AG04450 (cell line): ENCODE measurements around the gene COL25A1. TPM values are rescaled to one million over a fixed set of nuclear protein-coding genes. Genes with fewer than 3 reads are reported as not detected.

ENCODE experiments used
- CTCF ChIA-PET: fragments of 300-600, 350-600 bp; formaldehyde crosslinking; extraction: SDS; loops from one replicate; lab custom pipeline; 2022; ENCODE audit warnings: antibody characterized with exemption, inconsistent platforms; lab: Charles Lee
- POLR2A ChIA-PET: fragments of 350-600 bp; formaldehyde crosslinking; extraction: SDS; loops from one replicate; lab custom pipeline; 2021; ENCODE audit warnings: antibody characterized with exemption, inconsistent platforms; lab: Yijun Ruan, JAX
- DNase-seq: peaks from one replicate; pipeline ENCODE4 v3.0.0-alpha.2; 2011; ENCODE audit warnings: low read depth, low spot score
- H3K27ac ChIP-seq: one replicate; pipeline ENCODE4 v1.5.1; 2012; ENCODE audit warnings: low read depth, low read length, control low read depth
- H3K27me3 ChIP-seq: one replicate; pipeline ENCODE4 v1.6.0; 2012; ENCODE audit warnings: low read length; ENCODE audit not compliant: control insufficient read depth, insufficient read depth
- H3K4me3 ChIP-seq: 2 replicates; pipeline ENCODE4 v1.5.1; 2011; ENCODE audit warnings: mild to moderate bottlenecking, low read depth, low read length, control low read depth
- H3K9me3 ChIP-seq: 2 replicates; pipeline ENCODE4 v1.5.1; 2012; ENCODE audit warnings: low read length; ENCODE audit not compliant: control insufficient read depth, insufficient read depth
- polyA plus RNA-seq: library from polyadenylated mRNA; depleted of rRNA; stranded (reverse); fragments of >200 nt; gene quantifications from 2 replicates; pipeline ENCODE4 v1.2.3, GENCODE V29; 2011
- TF ChIP-seq, protein P1 (sequence below): IDR thresholded peaks from 2 replicates; pipeline ENCODE4 v1.5.1; 2011; ENCODE audit warnings: low read depth, low read length, control low read depth, inconsistent platforms

COL25A1 gene
- polyA plus RNA-seq, 1 experiment: not detected

DNA sequence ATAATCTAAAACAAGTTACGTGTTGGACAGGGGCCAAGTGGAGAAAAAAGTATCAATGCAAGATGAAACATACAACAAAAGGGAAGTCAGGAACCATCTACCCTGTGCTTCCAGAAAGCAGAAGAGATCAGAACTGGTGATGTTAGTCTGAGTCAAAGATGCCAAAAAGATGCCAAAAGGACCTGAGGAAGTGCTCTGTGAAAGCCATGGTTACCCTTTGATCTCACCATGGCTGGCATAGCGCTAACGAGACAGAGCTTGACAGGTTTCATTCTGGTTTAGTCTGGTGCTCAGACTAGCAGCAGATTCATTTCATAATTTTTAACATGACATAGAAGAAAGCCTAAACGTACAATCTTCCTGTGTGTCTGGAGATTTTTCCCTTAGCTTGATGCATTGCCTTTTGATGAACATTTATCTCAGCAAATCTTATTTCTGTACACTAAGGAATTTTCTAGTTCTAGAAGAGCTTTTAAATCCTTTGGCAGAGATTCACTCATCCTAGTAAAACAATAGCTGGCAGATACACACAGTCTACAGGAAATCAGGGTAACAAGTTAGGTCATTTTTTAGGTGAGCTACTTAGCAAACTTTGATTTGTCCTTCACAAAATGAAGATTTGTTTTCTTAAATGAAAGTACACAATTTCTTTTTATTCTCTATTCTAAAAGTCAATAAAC, 87.7 kb downstream of the COL25A1 start:
- Histone ChIP-seq H3K9me3 (no peaks in the 10 kb centered on the region), H3K27me3 (peaks cover 2% of the 10 kb centered on the region), H3K4me3 (no peak overlapping the region), H3K27ac (no peak overlapping the region)
- CTCF ChIA-PET: no interaction called here
- TF ChIP-seq, protein P1, sequence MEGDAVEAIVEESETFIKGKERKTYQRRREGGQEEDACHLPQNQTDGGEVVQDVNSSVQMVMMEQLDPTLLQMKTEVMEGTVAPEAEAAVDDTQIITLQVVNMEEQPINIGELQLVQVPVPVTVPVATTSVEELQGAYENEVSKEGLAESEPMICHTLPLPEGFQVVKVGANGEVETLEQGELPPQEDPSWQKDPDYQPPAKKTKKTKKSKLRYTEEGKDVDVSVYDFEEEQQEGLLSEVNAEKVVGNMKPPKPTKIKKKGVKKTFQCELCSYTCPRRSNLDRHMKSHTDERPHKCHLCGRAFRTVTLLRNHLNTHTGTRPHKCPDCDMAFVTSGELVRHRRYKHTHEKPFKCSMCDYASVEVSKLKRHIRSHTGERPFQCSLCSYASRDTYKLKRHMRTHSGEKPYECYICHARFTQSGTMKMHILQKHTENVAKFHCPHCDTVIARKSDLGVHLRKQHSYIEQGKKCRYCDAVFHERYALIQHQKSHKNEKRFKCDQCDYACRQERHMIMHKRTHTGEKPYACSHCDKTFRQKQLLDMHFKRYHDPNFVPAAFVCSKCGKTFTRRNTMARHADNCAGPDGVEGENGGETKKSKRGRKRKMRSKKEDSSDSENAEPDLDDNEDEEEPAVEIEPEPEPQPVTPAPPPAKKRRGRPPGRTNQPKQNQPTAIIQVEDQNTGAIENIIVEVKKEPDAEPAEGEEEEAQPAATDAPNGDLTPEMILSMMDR: no peak
- no peak for DNase-seq
- POLR2A ChIA-PET: no interaction called here

DNA sequence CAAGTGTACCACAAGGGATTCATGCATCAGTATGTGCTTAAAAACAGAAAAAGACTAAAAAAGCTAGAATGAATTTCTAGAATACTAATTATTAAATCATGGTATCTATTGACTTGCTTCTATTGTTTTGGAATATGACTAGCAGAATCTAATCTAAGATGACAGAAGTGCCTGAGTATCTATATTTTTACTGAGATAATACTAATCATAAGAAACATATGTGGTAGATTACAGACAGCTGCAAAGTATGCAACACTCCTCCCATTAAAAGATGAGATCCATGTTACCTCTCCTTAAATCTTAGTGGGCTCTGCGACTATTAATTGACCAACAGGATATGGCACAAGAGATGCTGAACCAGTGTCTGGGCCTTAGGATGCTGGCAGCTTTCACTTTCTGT, 89.4 kb downstream of the COL25A1 start:
- Histone ChIP-seq H3K27ac (no peak overlapping the region), H3K27me3 (peaks cover 4% of the 10 kb centered on the region), H3K9me3 (no peaks in the 10 kb centered on the region), H3K4me3 (no peak overlapping the region)
- TF ChIP-seq, protein P1: no peak
- ChIA-PET CTCF (no interaction called here), POLR2A (no interaction called here)
- DNase-seq: no peak

DNA sequence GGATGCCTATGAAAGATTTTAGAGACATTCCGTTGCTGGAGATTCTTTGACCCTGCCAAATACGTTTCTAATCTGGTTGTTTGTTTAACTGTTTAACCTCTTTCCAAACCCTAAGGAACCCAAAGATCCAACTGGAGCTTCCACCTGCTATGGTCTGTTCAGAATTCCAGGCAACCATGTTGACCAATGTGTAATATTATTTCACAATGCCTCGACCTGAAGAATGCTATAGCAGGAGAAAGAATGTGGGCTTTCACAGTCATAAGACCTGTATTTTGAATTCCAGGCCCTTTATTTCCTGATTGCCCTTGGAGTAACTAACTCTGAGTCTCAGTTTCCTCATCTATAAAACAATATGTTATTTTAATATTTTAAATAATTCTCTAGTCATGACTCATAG, 90.8 kb downstream of the COL25A1 start:
- H3K4me3 ChIP-seq: no peak overlapping the region
- POLR2A ChIA-PET: no interaction called here
- DNase-seq: no peak
- TF ChIP-seq, protein P1: no peak
- H3K9me3 ChIP-seq: no peaks in the 10 kb centered on the region
- no peak overlapping the region for H3K27ac ChIP-seq
- peaks cover 2% of the 10 kb centered on the region for H3K27me3 ChIP-seq
- CTCF ChIA-PET: interaction anchor here (0.6 kb wide), 1 partner anchor 187 kb away, joined by 3 read pairs; no protein-coding TSS in a partner anchor

- CTCF ChIA-PET: no interaction called here
- H3K27me3 ChIP-seq: peaks cover 2% of the 10 kb centered on the region
- no peak overlapping the region for H3K4me3 ChIP-seq
- no peak for DNase-seq
- no peak overlapping the region for H3K27ac ChIP-seq
- POLR2A ChIA-PET: no interaction called here
- no peaks in the 10 kb centered on the region for H3K9me3 ChIP-seq
- TF ChIP-seq, protein P1: no peak
These were observed 92.8 kb downstream of the COL25A1 start for GRCh38 chr4:109209647-109210046.

DNA sequence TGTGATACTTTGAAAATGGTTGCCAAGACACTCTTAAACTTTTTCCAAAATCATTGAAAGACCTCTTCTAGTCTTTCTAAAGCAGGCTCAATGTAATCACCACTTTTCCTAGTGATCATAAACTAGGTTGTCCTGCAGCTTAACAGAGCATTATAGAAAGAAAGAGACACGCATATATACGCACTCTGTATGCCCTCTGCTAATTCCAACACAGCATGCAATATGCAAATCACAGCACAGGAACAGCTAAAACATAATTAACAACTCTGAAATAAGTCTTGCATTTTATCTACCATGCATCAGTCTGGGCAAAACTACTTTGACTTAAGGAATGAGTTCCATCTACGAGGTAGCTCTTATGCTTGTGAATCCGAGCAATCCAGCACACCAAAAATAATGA, 94.6 kb downstream of the COL25A1 start:
- Histone ChIP-seq H3K27ac (no peak overlapping the region), H3K27me3 (peaks cover 2% of the 10 kb centered on the region), H3K9me3 (no peaks in the 10 kb centered on the region), H3K4me3 (no peak overlapping the region)
- DNase-seq: no peak
- ChIA-PET CTCF (no interaction called here), POLR2A (no interaction called here)
- TF ChIP-seq, protein P1: no peak
